ENCODE measurements around the gene UBE2O. TPM values are rescaled to one million over a fixed set of nuclear protein-coding genes. Genes with fewer than 3 reads are reported as not detected.
"Not testable (repeated sequence)": the region's sequence is repeated elsewhere in the genome, so short reads cannot be mapped to it uniquely, and the experiment has no call there.

UBE2O gene
- total RNA-seq, 6 donors from 2014 or later, result 20.5 to 55.5 (median 27.7) TPM

GRCh38 chr17:76351526-76352071 lies 101.4 kb downstream of the UBE2O start:
- Histone ChIP-seq H3K4me3 (peak overlapping the region in 1 of 4 donors; percentile 91), H3K36me3 (peaks cover 6 to 15% (median 8%) of the 10 kb centered on the region in 4 donors), H3K27me3 (no peaks in the 10 kb centered on the region), H3K4me1 (peaks cover 6 to 29% (median 10%) of the 10 kb centered on the region in 4 donors), H3K27ac (peak overlapping the region in 2 of 4 donors; percentile 19 to 91), H3K9me3 (no peaks in the 10 kb centered on the region)
- ATAC-seq (ENCODE audit: low FRiP score in 2 of 2) (no peak), DNase-seq (no peak)
- WGBS, 2 donors, result 66 to 72% methylated on average over 9 of the region's 9 CpGs
- TF ChIP-seq EP300 (IDR thresholded peaks at IDR 0.05), result no peak
- TF ChIP-seq POLR2A (IDR thresholded peaks at IDR 0.05), result no peak
- TF ChIP-seq POLR2AphosphoS5 (IDR thresholded peaks at IDR 0.05), result no peak
- TF ChIP-seq CTCF (IDR thresholded peaks at IDR 0.05), result no peak

GRCh38 chr17:76350463-76350862 lies 102.5 kb downstream of the UBE2O start:
- no peak for ATAC-seq (ENCODE audit: low FRiP score in 2 of 2)
- peaks cover 9 to 25% (median 17%) of the 10 kb centered on the region in 4 donors for H3K36me3 ChIP-seq
- H3K4me3 ChIP-seq, result no peak overlapping the region
- H3K9me3 ChIP-seq, result no peaks in the 10 kb centered on the region
- 90 to 94% methylated on average over 5 of the region's 5 CpGs for WGBS, 2 donors
- DNase-seq, result no peak
- no peaks in the 10 kb centered on the region for H3K27me3 ChIP-seq
- peaks cover 6 to 29% (median 10%) of the 10 kb centered on the region in 4 donors for H3K4me1 ChIP-seq
- H3K27ac ChIP-seq, result no peak overlapping the region
- no peak for TF ChIP-seq CTCF (IDR thresholded peaks at IDR 0.05)
- no peak for TF ChIP-seq EP300 (IDR thresholded peaks at IDR 0.05)
- TF ChIP-seq POLR2AphosphoS5 (IDR thresholded peaks at IDR 0.05), result no peak
- TF ChIP-seq POLR2A (IDR thresholded peaks at IDR 0.05), result no peak

GRCh38 chr17:76346936-76347335 lies 106.0 kb downstream of the UBE2O start:
- not testable (repeated sequence) for H3K9me3 ChIP-seq

GRCh38 chr17:76345377-76345974 lies 107.5 kb downstream of the UBE2O start:
- WGBS, 2 donors, result 94 to 95% methylated on average over 14 of the region's 14 CpGs
- Histone ChIP-seq H3K27ac (no peak overlapping the region), H3K27me3 (no peaks in the 10 kb centered on the region), H3K4me3 (no peak overlapping the region), H3K9me3 (no peaks in the 10 kb centered on the region), H3K4me1 (no peaks in the 10 kb centered on the region), H3K36me3 (peaks cover 9 to 64% (median 41%) of the 10 kb centered on the region in 4 donors)
- no peak for DNase-seq
- no peak for ATAC-seq (ENCODE audit: low FRiP score in 2 of 2)
- TF ChIP-seq POLR2A (IDR thresholded peaks at IDR 0.05), result no peak
- TF ChIP-seq POLR2AphosphoS5 (IDR thresholded peaks at IDR 0.05), result no peak
- no peak for TF ChIP-seq CTCF (IDR thresholded peaks at IDR 0.05)
- TF ChIP-seq EP300 (IDR thresholded peaks at IDR 0.05), result no peak

More at GRCh38 chr17:76346936-76347335, 106.0 kb downstream of the UBE2O start:
- not testable (repeated sequence) for H3K4me1 ChIP-seq; H3K4me3 ChIP-seq; H3K27me3 ChIP-seq; H3K27ac ChIP-seq; DNase-seq; ATAC-seq (ENCODE audit: low FRiP score in 2 of 2)
- H3K36me3 ChIP-seq, result peaks cover 9 to 58% (median 36%) of the 10 kb centered on the region in 4 donors
- 94 to 99% methylated on average over 11 of the region's 11 CpGs for WGBS, 2 donors

GRCh38 chr17:76343106-76343505 lies 109.8 kb downstream of the UBE2O start:
- WGBS, 2 donors, result 94 to 99% methylated on average over 7 of the region's 7 CpGs
- H3K4me1 ChIP-seq, result no peaks in the 10 kb centered on the region
- H3K9me3 ChIP-seq, result no peaks in the 10 kb centered on the region
- H3K4me3 ChIP-seq, result no peak overlapping the region
- TF ChIP-seq POLR2AphosphoS5 (IDR thresholded peaks at IDR 0.05), result no peak
- TF ChIP-seq CTCF (IDR thresholded peaks at IDR 0.05), result no peak
- no peak for TF ChIP-seq EP300 (IDR thresholded peaks at IDR 0.05)
- TF ChIP-seq POLR2A (IDR thresholded peaks at IDR 0.05), result no peak
- H3K36me3 ChIP-seq, result peaks cover 9 to 66% (median 40%) of the 10 kb centered on the region in 4 donors
- no peaks in the 10 kb centered on the region for H3K27me3 ChIP-seq
- ATAC-seq (ENCODE audit: low FRiP score in 2 of 2) (no peak), DNase-seq (no peak)
- H3K27ac ChIP-seq, result no peak overlapping the region

Measured in upper lobe of left lung (tissue), 6 donors.